ENCODE data around the gene ZNF550.

ZNF550 gene

DNA sequence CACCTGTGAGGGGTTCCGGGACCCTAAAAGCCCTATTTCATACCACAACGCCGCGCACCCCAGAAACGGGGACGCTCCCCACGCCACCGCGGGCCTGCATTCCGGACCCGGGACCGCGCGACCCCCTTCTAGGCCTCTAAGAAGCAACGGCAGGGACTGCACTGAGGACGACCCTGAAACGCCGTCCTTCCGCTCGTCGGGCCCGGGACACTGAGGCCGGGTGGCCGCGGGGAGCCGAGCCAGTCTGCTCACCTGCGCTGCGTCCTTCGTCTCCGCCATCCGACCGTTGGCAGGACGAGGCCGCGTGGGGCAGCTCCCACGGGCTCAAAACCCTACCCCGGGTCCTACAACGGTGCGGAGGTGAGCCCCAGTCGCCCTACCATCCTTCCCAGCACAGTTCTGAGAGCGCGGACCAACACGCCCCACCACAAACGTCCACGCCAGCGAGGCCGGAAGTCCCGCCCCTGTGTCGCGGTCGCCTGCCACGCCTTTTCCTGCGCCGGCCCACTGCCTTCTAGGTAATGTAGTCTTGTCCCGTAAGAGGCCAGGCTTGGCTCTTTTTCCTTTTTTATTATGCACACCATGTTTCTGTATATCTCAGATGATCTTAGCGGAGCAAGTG is at the start of gene ZNF550:
ZNF550 (minus strand) TSS at position 460 of the 622 bp plus-strand sequence; CDS start at position 279, 181 bp downstream.
- peak; percentile 82 for DNase-seq (ENCODE audit: low read depth)

DNA sequence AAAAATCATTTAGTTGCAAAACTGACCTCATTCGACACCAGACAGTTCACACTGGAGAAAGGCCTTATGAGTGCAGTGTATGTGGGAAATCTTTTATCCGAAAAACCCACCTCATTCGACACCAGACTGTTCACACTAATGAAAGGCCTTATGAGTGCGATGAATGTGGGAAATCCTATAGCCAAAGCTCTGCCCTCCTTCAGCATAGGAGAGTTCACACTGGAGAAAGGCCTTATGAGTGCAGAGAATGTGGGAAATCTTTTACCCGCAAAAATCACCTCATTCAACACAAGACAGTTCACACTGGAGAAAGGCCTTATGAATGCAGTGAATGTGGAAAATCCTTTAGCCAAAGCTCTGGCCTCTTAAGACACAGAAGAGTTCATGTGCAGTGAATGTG is 47.3 kb upstream of the ZNF550 start:
- no peak for DNase-seq (ENCODE audit: low read depth)

DNA sequence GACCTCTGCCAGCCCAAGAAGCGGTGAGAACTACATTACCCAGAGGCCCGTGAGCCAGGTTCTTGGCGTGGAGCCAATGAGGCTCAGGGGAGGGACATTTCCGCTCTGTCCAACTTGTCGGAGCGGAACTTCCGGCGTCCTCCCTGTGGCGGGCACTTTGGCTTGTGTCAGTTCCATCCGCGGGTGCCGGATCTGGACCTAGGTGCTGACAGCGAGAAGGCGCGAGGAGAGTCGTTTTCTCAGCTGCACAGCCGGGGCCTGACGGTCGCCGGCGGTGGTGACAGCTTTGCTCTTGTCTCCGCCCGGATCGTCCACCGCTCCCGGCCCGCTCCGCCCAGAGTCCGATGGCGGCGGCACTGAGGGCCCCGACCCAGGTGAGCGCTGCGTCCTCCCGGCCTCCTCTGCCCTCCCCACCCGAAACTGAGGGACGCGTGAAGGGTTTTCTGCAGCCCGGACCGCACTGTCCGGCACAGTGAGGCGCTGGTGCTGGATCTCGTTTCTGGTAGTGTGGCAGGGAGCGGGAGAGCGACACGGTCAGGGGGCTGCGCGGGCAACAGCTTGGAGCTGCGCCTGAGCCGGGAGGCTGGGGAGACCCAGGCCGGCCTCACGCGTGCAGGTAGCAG is 40.2 kb upstream of the ZNF550 start, which contains the start of gene ZNF530:
ZNF530 (plus strand) TSS at position 125 of the 623 bp plus-strand sequence. CDS start 4,461 bp downstream, outside the sequence.
- peak; percentile 84 for DNase-seq (ENCODE audit: low read depth)

DNA sequence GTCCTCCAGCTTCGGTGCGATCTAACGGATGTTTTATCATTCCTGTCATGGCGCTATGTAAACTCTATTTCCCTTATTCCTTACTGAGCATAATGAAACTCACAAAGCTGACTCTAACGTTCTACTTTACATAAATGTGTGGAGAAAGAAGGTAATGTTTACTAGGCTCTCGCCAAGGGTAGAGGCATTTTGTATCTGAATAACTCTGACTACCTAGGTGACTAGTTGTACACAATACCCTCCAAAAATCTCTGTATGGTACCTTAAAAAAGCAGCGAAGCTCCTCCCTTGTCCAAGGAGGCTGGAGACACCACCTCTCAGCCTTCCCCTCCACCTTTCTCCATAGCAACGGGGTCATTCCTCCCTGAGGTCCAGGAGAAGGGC is 39.7 kb upstream of the ZNF550 start:
- no peak for DNase-seq (ENCODE audit: low read depth)

DNA sequence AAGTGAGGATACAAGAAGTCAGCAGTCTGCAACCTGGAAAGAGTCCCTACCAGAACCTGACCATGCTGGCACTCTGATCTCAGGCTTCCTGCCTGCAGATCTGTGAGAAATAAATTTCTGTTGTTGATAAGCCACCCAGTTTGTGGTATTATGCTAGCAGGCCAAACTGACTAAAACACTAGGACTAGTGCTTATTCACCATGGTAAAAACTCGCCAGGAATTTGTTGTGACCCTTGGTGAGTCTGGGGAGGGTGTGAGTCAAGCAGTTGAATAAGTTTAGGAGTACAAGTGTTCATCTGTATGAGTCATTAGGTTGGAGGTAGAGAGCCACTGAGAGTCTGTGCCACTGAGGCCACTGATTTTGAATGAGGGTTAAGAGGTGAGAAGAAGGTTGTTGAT is 27.9 kb upstream of the ZNF550 start:
- DNase-seq (ENCODE audit: low read depth), result no peak

DNA sequence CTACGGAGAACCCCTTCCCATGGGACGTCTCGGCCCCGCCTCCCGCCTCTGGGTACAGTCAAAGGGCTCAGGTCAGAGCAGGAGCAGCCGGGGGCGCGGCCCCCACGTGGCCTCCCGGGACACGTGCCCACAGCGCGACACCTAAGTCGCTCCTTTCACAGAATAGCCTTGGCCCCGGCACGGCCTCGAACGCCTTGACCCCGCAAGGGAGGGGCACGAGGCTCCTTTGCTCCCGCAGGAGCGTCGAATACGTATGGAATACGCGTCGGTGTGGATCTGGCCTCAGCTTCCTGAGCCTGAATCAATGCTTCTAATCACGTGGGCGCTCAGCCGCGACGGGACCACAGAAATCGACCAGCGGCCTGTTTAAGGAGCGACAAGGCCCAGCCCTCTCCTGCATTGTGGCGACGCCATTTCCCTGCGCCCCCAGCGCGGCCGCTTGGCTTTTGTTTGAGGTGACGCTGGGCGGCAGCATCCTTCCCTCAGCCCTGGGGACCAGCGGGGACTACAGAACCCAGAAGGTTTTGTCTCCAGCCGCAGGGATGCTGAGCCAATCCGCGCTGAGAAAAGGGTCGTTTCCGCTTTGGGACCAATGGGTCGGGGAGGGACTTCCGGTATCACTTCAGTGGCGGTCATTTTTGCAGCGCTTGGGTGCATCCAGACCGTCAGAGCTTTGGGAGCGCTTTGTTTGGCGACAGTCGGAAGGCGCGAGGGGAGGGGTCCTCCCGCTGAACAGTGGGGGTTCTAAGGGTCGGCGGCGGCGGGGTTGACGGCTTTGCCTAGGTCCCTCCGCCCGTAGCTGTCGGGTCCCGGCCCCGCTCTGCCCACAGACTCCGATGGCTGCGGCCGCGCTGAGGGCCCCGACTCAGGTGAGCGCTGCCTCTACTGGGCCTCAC is 24.1 kb upstream of the ZNF550 start, which contains the start of gene ZIK1:
ZIK1 (plus strand) TSS at position 625 of the 896 bp plus-strand sequence; CDS start at position 837, 212 bp downstream.
- peak; percentile 71 for DNase-seq (ENCODE audit: low read depth)

DNA sequence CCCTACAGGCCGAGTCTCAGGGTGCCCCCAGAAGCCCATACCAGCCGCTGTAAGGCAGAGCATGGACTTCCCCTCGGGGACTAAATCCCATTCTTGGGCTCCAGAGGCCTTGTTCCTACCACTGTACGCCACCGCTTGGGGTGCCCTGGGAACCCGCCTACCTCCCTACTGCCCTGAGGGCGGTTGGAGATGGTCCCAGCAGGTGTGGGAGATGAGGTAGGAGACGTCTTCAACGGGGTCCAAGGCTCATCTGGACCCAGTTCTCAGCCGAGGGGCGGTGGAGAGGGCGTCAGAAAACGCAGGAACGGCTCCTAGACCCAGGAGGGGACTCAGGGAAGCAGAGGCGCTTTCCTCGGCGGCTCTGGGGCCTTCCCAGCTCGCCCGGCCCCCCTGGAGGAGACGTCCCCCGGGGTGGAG is 23.4 kb upstream of the ZNF550 start:
- no peak for DNase-seq (ENCODE audit: low read depth)

DNA sequence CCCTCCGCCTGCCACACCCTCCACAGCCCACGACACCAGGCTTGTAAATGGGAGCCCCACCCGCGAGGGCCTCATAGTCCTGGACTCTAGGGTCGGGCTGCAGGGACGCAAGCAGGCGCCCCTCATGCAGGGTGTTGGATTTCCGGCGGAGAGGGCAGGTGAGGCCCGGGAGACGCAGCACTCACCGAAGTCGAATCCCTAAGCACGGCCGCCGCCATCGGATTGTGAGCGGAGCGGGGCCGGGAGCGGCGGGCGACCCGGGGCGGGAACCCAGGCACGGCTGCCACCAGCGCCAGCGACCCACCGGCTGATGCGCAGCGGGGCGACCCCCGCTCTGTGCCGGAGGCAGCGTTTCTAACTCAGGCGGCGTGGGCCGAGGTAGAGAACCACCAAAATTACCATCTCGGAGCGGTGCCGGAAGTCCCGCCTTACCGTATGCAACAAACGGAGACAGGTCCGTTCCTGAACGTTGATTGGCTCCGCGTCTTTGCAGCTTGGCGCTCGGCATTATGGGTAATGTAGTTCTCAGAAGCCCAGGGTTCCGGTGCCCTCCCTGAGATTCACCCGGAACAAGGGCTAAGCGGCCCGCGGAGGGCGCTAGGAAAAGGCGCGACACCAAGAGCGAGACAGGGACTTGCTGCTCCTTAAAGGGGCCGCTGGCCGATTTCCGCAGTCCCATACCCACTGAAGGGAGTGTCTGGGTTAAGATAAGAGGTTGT is 19.0 kb upstream of the ZNF550 start, which contains the start of gene ZNF416:
ZNF416 (minus strand) TSS at position 425 of the 719 bp plus-strand sequence; CDS start at position 218, 207 bp downstream.
- DNase-seq (ENCODE audit: low read depth), result peak; percentile 89

DNA sequence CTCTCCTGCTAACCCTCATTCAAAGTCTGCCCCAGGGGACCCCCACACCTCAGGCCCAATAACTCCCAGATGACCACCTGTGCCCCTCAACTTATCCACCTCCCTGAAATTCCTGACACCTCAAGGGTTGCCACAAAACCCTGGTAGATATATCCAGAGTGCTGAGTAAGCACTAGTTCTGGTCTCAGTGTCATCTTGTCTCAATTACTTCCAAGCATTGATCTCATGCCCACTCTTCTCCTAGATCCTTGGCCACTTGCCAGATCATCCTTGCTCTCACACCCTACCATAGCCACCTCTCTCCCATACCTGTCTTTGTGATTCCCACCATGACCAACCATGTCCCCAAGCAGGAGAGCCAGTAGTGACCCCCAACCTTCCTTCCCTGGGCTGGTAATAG is 17.0 kb upstream of the ZNF550 start:
- DNase-seq (ENCODE audit: low read depth), result no peak

DNA sequence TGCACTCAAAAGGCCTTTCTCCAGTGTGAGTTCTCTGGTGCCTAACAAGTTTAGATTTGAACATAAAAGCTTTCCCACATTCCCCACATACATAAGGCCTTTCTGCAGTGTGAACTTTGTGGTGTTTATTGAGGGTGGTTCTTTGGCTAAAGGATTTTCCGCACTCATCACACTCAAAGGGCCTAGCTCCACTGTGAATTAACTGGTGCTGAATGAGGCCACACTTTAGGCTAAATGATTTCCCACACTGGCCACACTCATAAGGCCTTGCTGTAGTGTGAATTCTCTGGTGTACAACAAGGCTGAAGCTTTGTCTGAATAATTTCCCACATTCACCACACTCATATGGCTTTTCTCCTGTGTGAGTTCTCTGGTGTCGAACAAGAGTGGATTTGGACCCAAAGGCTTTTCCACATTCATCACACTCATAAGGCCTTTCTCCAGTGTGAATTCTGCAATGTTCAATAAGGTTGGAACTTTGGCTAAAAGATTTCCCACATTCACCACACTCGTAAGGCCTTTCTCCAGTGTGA is 12.8 kb upstream of the ZNF550 start:
- no peak for DNase-seq (ENCODE audit: low read depth)

DNA sequence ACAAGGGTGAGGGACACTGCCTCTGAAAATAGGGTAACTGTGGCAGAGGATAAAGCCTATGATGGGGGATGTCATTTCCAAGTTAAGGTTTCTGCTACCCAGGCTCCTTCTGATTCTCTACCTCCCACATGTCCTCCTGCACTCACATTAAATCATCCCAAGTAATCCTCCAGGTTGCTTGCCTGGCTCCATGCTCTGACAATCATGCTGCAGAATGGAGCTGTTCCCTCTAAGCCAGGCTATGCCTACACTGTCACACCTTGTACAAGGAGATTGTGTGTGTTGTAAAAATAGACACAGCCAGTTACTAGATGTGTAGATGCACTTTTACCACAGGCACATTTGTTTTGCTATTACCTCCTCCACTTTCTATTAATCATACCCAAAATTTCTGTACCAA is 11.0 kb upstream of the ZNF550 start:
- DNase-seq (ENCODE audit: low read depth), result no peak

DNA sequence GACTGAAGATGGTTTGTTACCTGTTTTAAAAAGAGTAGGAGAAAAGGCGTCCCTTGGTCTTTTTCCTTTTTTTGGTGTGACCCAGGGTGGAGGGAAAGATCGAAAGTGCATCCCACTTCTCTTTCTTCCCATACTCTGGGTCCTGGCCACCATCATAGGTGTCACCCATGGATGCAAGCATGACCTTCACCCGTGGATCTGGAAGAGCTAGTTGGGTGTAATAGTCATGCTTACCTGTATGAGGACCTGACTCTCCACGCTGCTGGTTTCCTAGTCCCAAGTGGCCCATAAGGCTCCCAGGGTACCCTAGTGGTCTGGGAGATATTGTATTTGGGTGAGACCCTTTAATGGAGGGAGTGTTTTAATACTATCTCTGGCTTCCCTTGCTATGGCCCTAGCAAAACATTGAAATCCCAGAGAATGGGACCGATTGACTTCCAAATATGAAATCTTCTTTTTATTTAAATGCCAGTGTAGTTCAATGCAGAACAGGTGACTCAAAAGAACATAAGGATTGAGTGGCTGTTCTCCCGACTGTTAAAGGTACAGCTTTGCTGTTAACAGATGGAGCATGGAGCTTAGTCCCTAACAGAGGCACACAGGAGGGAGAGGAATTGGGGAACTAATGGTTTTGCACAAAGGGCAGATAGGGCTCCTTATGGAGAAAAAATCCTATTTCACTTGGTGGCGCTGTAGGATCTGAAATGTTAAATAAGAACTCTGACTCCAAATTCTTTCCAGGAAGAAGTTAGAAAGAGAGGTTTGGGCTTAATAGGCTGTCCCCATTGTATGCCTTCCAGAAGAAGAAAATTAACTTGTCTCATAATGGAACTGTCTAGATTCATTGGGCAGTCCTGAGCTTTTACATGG is 7.0 kb upstream of the ZNF550 start:
- DNase-seq (ENCODE audit: low read depth), result no peak

DNA sequence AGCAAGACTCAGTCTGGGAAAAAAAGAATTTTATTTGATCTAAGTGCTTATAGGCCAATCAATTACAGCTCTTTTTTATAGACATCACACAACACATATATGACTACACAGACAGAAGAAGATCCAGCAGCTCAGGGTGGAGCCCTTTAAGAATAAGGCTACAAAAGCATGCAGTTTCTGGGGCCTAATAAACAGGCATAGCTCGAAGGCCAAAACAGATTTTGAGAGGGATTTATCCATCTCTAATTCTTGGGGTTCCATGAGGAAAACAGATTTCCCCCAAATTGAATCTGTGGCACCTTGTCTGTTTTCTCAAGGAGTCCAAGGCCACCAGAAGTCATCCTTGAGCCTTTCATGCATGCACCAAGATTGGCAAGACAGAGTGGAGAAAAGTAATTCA is 3.9 kb upstream of the ZNF550 start:
- no peak for DNase-seq (ENCODE audit: low read depth)

DNA sequence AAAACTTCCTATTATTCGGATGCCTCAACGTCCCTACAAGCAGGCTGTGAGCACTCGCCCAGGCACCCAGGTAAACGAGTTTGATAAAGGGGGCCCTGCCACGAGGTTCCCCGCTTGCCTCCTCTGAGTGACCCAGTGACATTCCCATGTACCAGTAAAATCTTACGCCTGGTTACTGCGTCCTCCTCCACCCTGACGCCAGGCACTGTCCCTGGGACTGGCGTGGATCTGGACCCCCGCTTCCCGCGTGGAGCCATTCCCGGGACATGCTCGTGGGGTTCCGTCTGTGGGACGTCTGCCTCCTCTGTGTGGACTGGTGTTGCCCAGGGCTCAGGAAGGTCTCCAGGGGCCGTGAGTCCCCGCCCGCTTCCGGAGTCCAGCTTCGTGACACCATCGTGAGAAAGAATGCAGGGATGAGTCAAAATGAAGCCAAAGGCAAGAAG is 407 bp upstream of the ZNF550 start:
- no peak for DNase-seq (ENCODE audit: low read depth)

DNA sequence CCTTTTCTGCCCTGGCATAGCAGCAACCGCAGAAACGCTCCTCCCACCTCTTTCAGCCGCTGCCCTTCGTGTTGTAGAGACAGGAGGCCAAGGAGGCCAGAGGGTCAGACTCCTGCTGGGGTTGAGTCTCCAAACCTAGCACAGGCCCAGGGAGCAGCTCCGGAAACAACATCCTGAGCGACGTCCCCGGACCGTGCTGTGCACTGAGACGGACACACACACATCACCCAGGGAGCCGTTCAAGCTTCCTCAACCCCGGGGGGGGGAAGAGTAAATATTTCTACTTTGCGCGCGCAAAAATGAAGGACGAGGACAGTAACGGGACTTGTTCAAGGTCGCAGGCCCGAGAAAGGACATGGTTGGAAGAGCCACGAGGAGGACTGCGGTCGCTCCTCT is 657 bp downstream of the ZNF550 start:
- no peak for DNase-seq (ENCODE audit: low read depth)

DNA sequence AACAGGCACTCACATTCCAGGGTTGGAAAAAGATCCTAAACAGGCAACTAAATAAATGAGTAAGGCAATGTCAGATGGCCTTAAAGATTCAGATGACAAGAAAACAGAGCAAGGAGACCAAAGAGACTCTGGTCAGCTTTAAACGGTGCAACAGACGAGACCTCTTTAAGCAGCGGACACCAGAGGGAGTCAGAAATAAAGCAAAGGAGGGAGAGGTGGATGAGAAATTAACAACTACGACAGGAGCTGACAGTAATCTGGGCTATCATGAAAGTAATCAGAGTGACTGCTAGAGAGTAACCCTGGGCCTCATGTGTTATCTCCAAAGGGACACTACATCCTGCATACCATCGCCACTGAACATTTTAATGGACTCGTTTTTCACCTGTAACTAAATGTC is 1.1 kb downstream of the ZNF550 start:
- no peak for DNase-seq (ENCODE audit: low read depth)

DNA sequence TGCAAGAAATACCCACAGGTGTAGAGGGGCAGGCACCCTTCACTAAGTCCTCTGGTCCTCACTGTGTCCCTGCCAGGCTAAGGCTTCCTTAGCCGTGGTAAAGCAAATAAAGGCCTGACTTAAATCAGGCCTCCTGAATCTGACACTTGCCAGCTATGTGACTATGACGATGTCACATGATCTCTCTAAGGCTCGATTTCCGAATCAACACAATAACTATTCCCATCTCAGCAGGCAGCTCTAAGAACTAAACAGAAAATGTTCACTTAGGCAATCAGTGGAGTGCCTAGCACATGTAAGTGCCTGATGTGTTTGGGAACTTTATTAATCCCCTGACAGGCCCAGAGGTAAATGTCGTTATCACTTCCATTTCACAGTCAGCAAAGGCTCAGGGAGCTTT is 2.0 kb downstream of the ZNF550 start:
- no peak for DNase-seq (ENCODE audit: low read depth)

DNA sequence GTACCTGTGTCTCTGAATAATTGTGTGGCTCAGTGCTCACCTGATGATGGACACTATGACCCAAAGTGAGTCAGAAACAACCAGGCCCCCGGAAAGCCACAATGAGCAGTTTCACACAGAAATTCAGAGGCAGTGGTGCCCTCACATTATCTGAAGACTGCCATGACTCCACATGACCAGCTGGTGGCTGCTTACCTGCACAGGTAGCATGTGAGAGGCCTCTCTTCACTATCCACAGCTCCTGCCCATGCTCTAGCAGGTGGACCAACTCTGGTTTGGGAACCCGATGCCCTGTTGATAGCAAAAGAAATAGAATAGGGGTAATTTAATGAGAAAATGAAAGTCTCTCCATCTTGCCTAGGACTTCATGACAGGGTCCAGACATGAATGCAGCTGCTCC is 7.2 kb downstream of the ZNF550 start:
- DNase-seq (ENCODE audit: low read depth), result no peak

DNA sequence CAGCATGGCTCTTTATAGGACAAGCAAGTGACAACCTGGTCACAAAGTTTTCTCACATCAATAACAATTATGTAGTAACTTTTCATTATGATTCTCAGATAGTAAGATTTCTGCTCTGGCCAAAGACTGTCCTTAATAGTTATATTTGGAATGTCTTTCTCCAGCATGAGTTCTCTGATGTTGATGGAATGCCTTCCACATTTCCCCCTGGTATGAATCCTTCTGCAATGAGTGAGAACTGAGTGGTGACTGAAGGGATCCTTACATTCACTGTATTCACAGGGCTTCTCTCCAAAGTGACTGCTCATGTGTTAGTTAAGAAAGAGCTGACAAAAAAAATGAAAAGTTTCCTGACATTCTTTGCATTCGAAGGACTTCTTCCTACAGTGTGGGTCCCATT is 13.2 kb downstream of the ZNF550 start:
- no peak for DNase-seq (ENCODE audit: low read depth)

DNA sequence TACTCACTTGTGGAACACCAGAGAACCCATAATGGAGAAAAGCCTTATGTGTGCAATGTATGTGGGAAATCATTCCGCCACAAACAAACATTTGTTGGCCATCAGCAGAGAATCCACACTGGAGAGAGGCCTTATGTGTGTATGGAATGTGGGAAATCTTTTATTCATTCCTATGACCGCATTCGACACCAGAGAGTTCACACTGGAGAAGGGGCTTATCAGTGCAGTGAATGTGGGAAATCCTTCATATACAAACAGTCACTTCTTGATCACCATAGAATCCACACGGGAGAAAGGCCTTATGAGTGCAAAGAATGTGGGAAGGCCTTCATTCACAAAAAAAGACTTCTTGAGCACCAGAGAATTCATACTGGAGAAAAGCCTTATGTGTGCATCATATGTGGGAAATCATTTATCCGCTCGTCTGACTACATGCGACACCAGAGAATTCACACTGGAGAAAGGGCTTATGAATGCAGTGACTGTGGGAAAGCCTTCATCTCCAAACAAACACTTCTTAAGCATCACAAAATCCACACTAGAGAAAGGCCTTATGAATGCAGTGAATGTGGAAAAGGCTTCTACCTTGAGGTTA is 21.6 kb downstream of the ZNF550 start:
- no peak for DNase-seq (ENCODE audit: low read depth)

All from activated T-cell treated with anti-CD3 and anti-CD28 coated beads for 48 hours (primary cell).